DMS153 treated with DMSO at 0.1 percent for 48 hours (cell line): Measurements from ENCODE around the gene DSCAML1.

ENCODE experiments used
- DNase-seq: peaks from one replicate; lab custom pipeline; 2025; ENCODE audit not compliant: unreplicated experiment; lab: John Stamatoyannopoulos, UW

DSCAML1 gene

DNA sequence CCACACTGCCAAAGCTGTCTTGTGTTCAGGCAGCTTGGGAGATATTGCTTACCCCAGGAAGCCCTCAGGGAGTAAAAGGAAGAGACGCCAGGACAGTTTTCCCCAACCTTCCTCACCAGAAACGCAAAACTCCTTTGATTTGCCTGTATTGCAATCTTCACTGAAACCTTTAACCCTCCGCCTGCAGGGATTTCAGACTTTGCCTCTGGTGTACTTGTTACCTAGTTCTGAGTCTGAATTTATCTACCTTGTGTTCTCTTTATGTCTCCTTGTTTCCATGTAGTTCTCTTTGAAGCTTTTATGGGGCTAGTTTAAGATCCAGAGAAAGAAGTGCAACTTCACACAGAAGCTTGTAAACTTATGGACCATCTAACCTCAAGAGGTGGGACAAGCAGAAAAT lies 154.2 kb downstream of the DSCAML1 start:
- no peak for DNase-seq

DNA sequence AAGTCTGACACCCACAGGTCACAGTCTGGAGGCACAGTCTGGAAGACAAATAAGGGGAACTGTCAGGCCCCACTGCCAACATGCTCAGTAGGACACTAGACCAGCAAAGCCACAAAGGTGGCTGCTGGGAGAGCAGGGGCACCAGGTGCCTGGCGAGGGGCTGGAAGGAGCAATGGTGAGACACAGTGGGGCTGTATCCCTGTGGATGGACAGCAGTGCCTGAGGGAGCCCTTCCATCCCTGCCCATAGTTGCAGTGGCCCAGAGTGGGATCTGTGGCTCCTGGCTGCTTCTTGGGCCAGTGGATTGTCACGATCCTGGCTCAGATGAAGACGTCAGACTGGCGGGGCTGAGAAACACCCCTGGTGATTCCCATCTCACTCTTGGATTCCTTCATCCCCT lies 154.6 kb downstream of the DSCAML1 start:
- DNase-seq, result no peak

DNA sequence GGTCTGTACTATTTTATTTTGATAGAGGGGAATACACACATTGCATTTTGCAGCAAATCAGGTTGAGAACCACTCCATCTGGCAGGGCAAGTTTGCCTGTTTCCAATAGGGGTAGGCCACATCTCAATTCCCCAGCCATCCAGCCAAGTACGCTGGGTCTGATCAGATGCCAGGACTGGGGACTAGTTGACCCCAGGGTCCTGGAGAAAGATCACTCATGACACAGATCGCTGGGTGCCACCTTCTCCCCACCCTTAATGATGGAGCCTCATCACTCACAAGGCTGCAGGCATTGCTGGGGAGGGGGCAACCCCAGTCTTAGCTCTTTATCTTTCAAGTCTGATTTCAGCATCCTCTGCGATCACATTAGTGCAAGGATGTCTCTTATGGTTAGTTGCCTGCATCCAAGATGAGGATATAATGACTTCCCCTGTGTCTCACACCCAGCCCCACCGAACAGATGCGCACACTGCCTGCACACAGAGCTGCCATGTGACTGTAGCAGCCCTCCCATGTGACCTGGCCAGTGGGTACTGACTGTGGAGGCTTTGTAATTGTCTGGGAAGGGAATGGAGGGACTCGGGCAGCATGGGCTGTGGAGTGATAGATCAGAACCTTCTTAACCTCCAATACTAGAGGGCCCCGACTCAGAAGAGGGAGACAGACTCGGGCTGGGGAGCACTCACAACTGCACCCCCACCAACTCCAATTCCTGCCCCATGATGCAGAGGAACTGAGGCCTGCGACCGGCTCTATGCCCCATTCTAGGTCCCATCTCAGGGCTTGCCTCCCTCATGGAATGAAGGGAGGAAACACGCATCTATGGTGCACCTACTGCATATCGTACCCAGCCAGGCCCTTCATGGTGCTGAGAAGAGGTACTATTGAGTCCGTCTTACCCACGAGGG lies 155.8 kb downstream of the DSCAML1 start:
- DNase-seq, result no peak

GRCh38 chr11:117640041-117640440 lies 157.0 kb downstream of the DSCAML1 start:
- no peak for DNase-seq

- DNase-seq, result no peak
These were observed 157.4 kb downstream of the DSCAML1 start for GRCh38 chr11:117639601-117640000.

DNA sequence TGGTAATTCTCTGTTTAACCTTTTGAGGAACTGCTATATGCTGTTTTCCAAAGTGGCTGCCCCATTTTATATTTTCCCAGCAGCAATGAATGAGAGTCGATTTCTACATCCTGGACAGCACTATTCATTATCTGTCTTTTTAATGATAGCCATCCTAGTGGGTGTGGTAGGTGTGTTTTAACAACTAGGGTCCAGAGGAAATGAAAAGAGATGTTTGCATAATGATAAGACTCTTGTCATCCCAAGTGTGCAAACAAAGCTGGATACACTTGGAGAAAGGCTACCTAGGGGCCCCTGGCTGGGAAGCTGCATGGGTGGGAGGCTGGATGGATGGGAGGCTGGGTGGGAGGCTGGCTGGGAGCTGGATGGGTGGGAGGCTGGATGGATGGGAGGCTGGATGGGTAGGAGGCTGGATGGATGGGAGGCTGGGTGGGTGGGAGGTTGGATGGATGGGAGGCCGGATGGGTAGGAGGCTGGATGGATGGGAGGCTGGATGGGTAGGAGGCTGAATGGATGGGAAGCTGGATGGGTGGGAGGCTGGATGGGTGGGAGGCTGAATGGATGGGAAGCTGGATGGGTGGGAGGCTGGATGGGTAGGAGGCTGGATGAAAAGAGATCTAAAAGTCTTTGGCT lies 158.0 kb downstream of the DSCAML1 start:
- DNase-seq, result no peak

GRCh38 chr11:117634756-117635603 lies 162.0 kb downstream of the DSCAML1 start:
- DNase-seq, result no peak

- no peak for DNase-seq
These were observed 162.8 kb downstream of the DSCAML1 start for GRCh38 chr11:117633976-117634755.

DNA sequence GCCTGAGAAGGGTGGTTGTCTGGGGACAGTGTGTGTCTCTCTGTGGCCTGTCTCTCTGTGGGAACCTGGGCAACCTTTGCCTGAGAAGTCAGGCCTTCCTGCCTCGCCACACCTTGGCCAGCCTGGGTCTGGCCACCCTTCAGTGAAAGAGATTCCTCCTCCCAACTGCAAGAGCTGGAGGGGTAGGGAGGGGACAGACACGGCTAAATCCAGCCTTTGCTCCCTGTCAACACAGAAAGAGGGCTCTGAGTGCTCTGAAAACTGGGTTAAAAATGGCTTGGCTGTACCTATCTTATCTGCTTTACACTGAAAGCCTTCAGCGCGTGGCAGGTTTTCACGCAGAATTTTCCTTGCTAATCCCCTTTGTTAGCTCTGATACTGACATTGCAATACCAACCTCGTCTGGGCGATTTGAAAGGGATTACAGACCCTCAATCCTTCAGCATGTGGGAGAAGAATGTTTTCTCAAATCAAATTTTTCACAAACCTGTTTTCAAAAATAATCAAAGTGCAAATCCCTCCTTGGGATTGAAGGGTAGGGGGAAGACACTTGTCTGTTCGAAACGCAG lies 163.7 kb downstream of the DSCAML1 start:
- DNase-seq, result no peak

- no peak for DNase-seq
These were observed 164.7 kb downstream of the DSCAML1 start for GRCh38 chr11:117632306-117632705.

- DNase-seq, result no peak
These were observed 165.5 kb downstream of the DSCAML1 start for GRCh38 chr11:117631336-117632140.

- DNase-seq, result no peak
These were observed 167.0 kb downstream of the DSCAML1 start for GRCh38 chr11:117629891-117630538.

GRCh38 chr11:117629146-117629545 lies 167.9 kb downstream of the DSCAML1 start:
- DNase-seq, result no peak

- no peak for DNase-seq
These were observed 169.8 kb downstream of the DSCAML1 start for GRCh38 chr11:117627259-117627658.

DNA sequence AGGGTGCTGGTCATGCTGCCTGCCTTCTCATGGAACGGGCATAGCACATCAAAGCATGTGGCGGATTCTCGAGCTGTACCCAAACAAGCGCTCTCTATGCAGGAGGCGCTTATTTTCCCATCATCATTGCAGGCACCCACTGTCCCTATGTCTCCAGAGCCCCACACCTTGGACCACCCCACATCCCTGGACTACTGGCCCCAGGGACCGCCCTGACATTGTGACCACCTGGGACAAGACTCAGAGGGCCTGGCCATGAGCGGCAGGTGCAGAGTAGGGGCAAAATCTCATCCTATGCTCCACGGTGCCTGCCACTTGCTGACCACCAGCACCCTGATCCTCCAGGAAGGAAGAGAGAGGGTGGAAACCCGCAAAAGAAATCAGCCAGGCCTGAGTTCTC lies 170.4 kb downstream of the DSCAML1 start:
- DNase-seq, result no peak

GRCh38 chr11:117625237-117625636 lies 171.8 kb downstream of the DSCAML1 start:
- DNase-seq, result no peak

- DNase-seq, result no peak
These were observed 173.2 kb downstream of the DSCAML1 start for GRCh38 chr11:117623831-117624271.

GRCh38 chr11:117621226-117621625 lies 175.8 kb downstream of the DSCAML1 start:
- no peak for DNase-seq

DNA sequence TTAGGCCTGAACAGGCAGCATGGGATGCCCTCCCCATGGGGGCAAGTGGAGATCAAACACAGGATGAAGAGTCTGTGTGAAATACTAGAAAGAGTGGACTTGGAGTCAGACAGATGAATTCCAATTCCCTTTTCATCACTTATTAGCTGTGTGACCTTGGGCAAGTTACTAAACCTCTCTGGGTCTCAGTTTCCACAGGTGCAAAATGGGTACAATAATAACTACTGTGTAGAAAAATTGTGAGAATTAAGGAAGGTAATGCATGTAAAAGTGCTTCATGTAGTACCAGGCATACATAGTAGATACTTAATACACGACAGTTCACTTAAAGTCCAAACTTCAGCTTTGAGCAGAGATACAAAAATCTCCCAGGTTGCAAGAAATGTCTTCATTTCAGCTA lies 176.4 kb downstream of the DSCAML1 start:
- DNase-seq, result no peak
